K562 (cell line): ENCODE measurements around the gene ITGA3.

Experiments
- ARID4B ChIP-seq: sonication (generic); formaldehyde crosslinking; IDR thresholded peaks from 2 replicates; pipeline ENCODE4 v1.8.0; 2022; ENCODE audit warnings: mild to moderate bottlenecking, missing genetic modification reagents
- CBFB ChIP-seq: sonication (generic); formaldehyde crosslinking; IDR thresholded peaks from 2 replicates; pipeline ENCODE4 v1.4.0; 2020; ENCODE audit warnings: mild to moderate bottlenecking, missing genetic modification reagents
- CBX8 ChIP-seq: fragments of 200-600 bp; sonication (generic); IDR thresholded peaks from 2 replicates; pipeline ENCODE4 v1.6.1; 2012; ENCODE audit warnings: borderline replicate concordance, mixed run types, low read depth, mild to moderate bottlenecking, moderate library complexity, mixed read lengths, low read length, control low read depth, inconsistent platforms; ENCODE audit not compliant: poor library complexity, severe bottlenecking; ENCODE audit errors: extremely low read depth
- CEBPZ ChIP-seq: fragments of 150-350 bp; IDR thresholded peaks from 2 replicates; pipeline ENCODE4 v1.6.1; 2014; ENCODE audit warnings: low read depth, mild to moderate bottlenecking, low read length, borderline replicate concordance
- GTF2F1 ChIP-seq: IDR thresholded peaks from 2 replicates; pipeline ENCODE4 v1.6.1; 2011; ENCODE audit warnings: low read depth, low read length, improper control_type of control experiment
- NFE2 ChIP-seq: IDR thresholded peaks from 2 replicates; pipeline ENCODE4 v1.6.1; 2014; ENCODE audit warnings: antibody characterized with exemption, low read depth
- NRF1 ChIP-seq, 2 experiments: fragments of 450-650 bp; IDR thresholded peaks in 1 of 2; conservative IDR thresholded peaks in 1 of 2; 2 replicates each; pipeline ENCODE4 v1.6.1; 2014; ENCODE audit warnings: mild to moderate bottlenecking in 2 of 2
- POLR2A ChIP-seq: fragments of 450-650 bp; conservative IDR thresholded peaks from 2 replicates; pipeline ENCODE4 v1.6.1; 2016
- SMC3 ChIP-seq: conservative IDR thresholded peaks from 2 replicates; pipeline ENCODE4 v1.6.1; 2011; ENCODE audit warnings: low read depth, low read length, improper control_type of control experiment; ENCODE audit not compliant: insufficient read depth
- SRSF9 ChIP-seq: fragments of 200-400 bp; formaldehyde crosslinking; IDR thresholded peaks from 2 replicates; pipeline ENCODE4 v1.6.1; 2017; ENCODE audit warnings: low read depth, low read length, borderline replicate concordance
- YY1 ChIP-seq, 3 experiments: IDR thresholded peaks; 2 replicates each; pipeline ENCODE4 v1.6.1; 2011; ENCODE audit warnings: low read length in 2 of 3, mild to moderate bottlenecking in 2 of 3, moderate library complexity in 2 of 3, borderline replicate concordance in 1 of 3, control low read depth in 1 of 3, low read depth in 1 of 3; ENCODE audit not compliant: insufficient read depth in 3 of 3, insufficient replicate concordance in 2 of 3, control insufficient read depth in 1 of 3, insufficient read length in 1 of 3; ENCODE audit errors: extremely low read depth in 1 of 3
- ZNF512 ChIP-seq: IDR thresholded peaks from 2 replicates; pipeline ENCODE4 v1.6.1; 2016; ENCODE audit warnings: missing genetic modification characterization, missing compliant biosample characterization

GRCh38 chr17:50103252-50103651, 47.3 kb downstream of the ITGA3 start:
- TF ChIP-seq NFE2 (no peak), SRSF9 (no peak), ARID4B (CRISPR knock-in tag) (no peak), ZNF512 (tag) (no peak), POLR2A (no peak), GTF2F1 (no peak), CEBPZ (no peak), SMC3 (no peak), NRF1 (conservative IDR thresholded peaks at IDR 0.05 in 1 of 2, IDR thresholded peaks at IDR 0.05 in 1 of 2) (no peak), CBFB (CRISPR knock-in tag) (no peak), CBX8 (no peak), YY1 (IDR thresholded peaks at IDR 0.05; ENCODE audit: borderline replicate concordance in 1 of 3, control insufficient read depth in 1 of 3, extremely low read depth in 1 of 3, insufficient read depth in 3 of 3, insufficient read length in 1 of 3, insufficient replicate concordance in 2 of 3, low read depth in 1 of 3, low read length in 2 of 3) (no peak)
